ENCODE data around the gene ERG. TPM values are rescaled to one million over a fixed set of nuclear protein-coding genes. Genes with fewer than 3 reads are reported as not detected.

Gene ERG
- total and polyA plus RNA-seq, 2 donors from 2014 or later: 6.6 to 29.6 TPM

- TF ChIP-seq CTCF (IDR thresholded peaks at IDR 0.05; ENCODE audit: borderline replicate concordance, extremely low read depth, insufficient read depth): no peak
- no peak for FAIRE-seq
- H3K4me1 ChIP-seq (ENCODE audit: control insufficient read depth in 2 of 3, insufficient read depth in 2 of 3, low read depth in 1 of 3, low read length in 3 of 3): no peaks in the 10 kb centered on the region
- no peaks in the 10 kb centered on the region for H3K27me3 ChIP-seq (ENCODE audit: control insufficient read depth, insufficient read depth, low read length)
- H3K27ac ChIP-seq (ENCODE audit: low read depth in 2 of 2, low read length in 2 of 2): no peak overlapping the region
- no peak for DNase-seq
- intact Hi-C loops (cut with DNase I): no loop called here
- H3K9me3 ChIP-seq (ENCODE audit: control insufficient read depth in 2 of 3, insufficient read depth in 1 of 3, low read length in 3 of 3): no peaks in the 10 kb centered on the region
- no peak overlapping the region for H3K4me3 ChIP-seq (ENCODE audit: low read length in 3 of 3)
- no peaks in the 10 kb centered on the region for H3K36me3 ChIP-seq (ENCODE audit: control insufficient read depth in 2 of 3, insufficient read depth in 3 of 3, low read length in 3 of 3)
- no peak overlapping the region for H3K9ac ChIP-seq (ENCODE audit: low read length in 3 of 3)
Measured at GRCh38 chr21:38383411-38384237, 114.7 kb downstream of the ERG start.

- H3K36me3 ChIP-seq (ENCODE audit: control insufficient read depth in 2 of 3, insufficient read depth in 3 of 3, low read length in 3 of 3): no peaks in the 10 kb centered on the region
- intact Hi-C loops (cut with DNase I): no loop called here
Measured at GRCh38 chr21:38380481-38381137, 117.7 kb downstream of the ERG start.

GRCh38 chr21:38379147-38379546 is 119.1 kb downstream of the ERG start:
- Histone ChIP-seq H3K4me1 (ENCODE audit: control insufficient read depth in 2 of 3, insufficient read depth in 2 of 3, low read depth in 1 of 3, low read length in 3 of 3) (no peaks in the 10 kb centered on the region), H3K9me3 (ENCODE audit: control insufficient read depth in 2 of 3, insufficient read depth in 1 of 3, low read length in 3 of 3) (no peaks in the 10 kb centered on the region), H3K36me3 (ENCODE audit: control insufficient read depth in 2 of 3, insufficient read depth in 3 of 3, low read length in 3 of 3) (no peaks in the 10 kb centered on the region), H3K27ac (ENCODE audit: low read depth in 2 of 2, low read length in 2 of 2) (no peak overlapping the region), H3K27me3 (ENCODE audit: control insufficient read depth, insufficient read depth, low read length) (no peaks in the 10 kb centered on the region), H3K9ac (ENCODE audit: low read length in 3 of 3) (no peak overlapping the region), H3K4me3 (ENCODE audit: low read length in 3 of 3) (no peak overlapping the region)
- intact Hi-C loops (cut with DNase I): no loop called here
- no peak for FAIRE-seq
- DNase-seq: no peak
- no peak for TF ChIP-seq CTCF (IDR thresholded peaks at IDR 0.05; ENCODE audit: borderline replicate concordance, extremely low read depth, insufficient read depth)

More at GRCh38 chr21:38380481-38381137, 117.7 kb downstream of the ERG start:
- Histone ChIP-seq H3K27me3 (ENCODE audit: control insufficient read depth, insufficient read depth, low read length) (no peaks in the 10 kb centered on the region), H3K4me1 (ENCODE audit: control insufficient read depth in 2 of 3, insufficient read depth in 2 of 3, low read depth in 1 of 3, low read length in 3 of 3) (no peaks in the 10 kb centered on the region), H3K9ac (ENCODE audit: low read length in 3 of 3) (no peak overlapping the region), H3K9me3 (ENCODE audit: control insufficient read depth in 2 of 3, insufficient read depth in 1 of 3, low read length in 3 of 3) (no peaks in the 10 kb centered on the region), H3K4me3 (ENCODE audit: low read length in 3 of 3) (no peak overlapping the region), H3K27ac (ENCODE audit: low read depth in 2 of 2, low read length in 2 of 2) (no peak overlapping the region)
- TF ChIP-seq CTCF (IDR thresholded peaks at IDR 0.05; ENCODE audit: borderline replicate concordance, extremely low read depth, insufficient read depth): no peak
- FAIRE-seq (no peak), DNase-seq (no peak)
